Activated T-helper 1 cell treated with anti-CD3 and anti-CD28 coated beads, Interleukin-2, amount 50 U/mL, for 16 hours (primary cell): ENCODE results near the gene CACNA1C.

Experiments used
- DNase-seq, 2 donors: peaks; one replicate each; pipeline ENCODE4 v3.0.0-alpha.2; 2020; ENCODE audit warnings: low read depth in 1 of 2, low spot score in 1 of 2

The CACNA1C gene

DNA sequence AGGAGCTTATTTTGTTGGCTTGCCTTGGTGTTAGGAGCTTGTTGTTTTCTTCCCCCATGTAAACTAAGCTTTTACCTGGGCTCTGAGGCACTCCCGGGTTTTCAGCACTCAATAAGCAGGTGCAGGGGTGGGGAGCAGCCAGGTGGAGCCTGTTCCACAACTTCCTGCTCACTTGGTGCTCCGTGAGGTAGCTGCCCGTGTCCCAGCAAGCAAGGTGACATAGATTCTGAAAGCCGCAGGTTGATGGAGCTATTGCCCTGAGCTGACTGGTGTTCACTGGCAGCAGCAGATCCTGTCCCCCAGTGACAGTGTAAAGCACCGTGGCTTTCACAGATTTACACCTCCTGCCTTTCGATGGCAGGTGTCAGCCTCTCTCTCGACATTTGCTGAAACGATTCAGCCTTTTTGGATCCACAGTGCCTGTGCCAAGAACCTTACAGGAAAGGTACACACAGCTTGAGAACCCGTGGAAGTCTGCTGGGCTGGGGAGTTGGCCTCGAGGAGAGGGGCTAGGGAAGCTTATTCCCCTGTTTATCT, 446.2 kb downstream of the CACNA1C start:
- DNase-seq = no peak

DNA sequence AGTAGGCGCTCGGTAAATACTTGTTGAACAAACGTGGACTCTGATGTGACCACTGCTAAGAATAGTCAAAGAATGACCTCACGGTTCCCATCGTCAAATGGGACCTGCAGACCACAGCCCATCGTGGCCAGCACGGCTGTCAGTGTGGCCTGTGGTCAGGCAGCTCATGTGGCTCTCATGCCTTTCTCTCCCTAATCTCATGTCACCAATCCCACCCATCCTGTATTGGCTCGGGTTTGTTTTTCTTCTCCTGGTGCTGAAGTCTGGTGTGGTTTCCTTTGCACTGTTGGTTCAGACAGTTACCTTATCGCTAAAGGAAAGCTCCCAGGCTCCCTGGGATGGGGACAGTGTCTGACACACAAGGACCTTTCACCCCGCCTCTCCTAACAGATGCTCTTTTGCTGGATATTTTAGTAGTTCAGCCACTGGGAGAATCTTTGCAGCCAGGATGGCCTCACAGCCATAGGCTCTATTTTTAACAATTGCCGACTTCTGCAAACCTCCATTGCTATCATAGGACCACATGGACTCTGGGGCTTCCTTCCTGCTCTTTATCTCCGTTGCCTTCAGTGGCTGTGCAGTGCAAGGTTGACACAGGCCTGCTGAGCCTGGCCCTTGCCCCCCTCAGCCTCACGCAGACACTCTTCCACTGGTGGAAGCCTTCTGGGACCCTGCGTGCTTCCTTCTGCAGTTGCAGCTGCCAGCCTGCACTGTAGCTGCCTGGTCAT, 448.8 kb downstream of the CACNA1C start:
- DNase-seq = no peak

DNA sequence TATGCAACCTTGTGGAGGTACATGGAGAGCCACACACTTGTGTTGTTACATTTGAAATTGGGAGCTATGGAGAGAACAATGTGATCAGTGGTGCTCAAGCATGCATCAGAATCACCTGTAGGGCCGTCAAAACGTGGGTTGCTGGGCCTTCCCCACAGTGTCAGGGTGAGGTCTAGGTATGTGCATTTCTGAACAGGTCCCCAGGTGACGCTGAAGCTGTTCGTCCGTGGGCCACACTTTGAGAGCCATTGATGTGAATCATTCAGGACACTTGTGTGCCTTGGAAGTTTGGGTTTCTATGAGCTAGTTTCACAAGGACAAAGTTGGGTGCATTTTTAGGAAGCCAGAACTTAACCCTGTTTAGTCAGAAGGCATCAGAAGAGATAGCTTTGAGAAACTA, 450.2 kb downstream of the CACNA1C start:
- DNase-seq = no peak

DNA sequence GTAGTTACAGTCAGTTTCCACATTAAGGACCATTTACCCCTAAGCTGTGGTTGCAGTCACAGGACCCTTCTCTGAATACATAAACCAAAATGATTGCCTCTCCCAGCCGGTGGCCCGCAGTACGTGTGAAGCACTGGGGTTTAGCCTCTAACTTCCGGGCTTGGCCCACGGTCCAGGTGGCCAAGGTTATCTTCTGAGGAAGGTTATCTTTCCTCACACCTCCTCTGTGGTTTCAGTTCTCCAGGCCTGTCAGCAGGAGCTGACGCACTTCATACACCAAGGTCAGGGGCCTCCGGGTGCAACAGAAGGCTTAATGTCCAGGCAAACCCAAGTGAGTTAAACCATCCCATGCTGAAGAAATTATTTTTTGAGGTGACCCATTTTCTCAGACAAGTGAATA, 451.0 kb downstream of the CACNA1C start:
- no peak for DNase-seq

DNA sequence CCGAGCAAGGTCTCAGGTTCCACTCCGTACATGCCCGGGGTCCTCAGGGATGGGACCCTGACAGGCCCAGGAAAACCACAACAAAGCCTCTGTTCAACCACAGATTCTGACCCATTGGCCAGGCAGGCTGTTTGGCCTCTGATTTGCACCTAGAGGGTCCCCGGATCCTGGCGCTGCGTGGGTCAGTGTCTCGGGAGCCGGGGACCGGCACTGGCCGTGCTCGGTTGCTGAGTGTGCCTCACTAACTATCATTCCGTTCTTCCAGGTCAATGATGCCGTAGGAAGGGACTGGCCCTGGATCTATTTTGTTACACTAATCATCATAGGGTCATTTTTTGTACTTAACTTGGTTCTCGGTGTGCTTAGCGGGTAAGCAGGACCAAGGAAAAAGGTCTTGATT, 451.8 kb downstream of the CACNA1C start:
- no peak for DNase-seq

DNA sequence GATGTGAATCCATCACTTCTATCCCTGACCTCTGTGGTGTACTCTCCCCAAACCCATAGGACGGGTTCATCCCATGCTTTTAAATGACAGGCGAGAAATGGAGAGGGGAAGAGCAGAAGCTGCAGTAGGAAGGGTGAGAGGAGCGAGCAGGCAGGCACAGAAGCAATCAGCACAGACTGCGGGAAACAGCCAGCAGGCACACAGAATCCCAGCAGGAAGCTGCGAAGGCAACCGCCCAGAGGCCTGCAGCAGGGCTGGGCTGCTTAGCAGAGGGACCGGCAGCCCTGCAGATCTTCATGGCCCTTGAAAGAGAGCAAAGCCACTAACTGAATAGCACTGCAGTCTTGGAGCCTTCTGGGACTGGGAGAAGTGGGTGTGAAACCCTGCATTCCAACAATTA, 455.0 kb downstream of the CACNA1C start:
- no peak for DNase-seq

DNA sequence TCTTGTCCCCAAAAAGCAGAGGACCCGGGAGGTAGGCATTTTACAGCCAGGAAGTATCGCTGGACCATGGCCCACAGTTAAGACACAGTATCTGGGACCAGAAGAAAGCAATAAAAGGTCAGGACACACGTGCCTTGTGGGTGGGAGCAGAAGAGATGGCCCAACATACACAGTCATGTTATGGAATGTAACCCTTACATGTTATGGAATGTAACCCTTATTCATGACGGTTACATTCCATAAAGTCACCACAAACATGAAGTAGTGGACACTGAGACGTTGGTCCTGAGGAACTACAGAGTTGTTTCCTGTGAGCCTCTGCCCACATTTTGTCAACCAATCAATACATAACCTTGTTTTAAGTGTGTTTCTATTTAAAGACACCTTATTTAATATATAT, 456.4 kb downstream of the CACNA1C start:
- DNase-seq = no peak

DNA sequence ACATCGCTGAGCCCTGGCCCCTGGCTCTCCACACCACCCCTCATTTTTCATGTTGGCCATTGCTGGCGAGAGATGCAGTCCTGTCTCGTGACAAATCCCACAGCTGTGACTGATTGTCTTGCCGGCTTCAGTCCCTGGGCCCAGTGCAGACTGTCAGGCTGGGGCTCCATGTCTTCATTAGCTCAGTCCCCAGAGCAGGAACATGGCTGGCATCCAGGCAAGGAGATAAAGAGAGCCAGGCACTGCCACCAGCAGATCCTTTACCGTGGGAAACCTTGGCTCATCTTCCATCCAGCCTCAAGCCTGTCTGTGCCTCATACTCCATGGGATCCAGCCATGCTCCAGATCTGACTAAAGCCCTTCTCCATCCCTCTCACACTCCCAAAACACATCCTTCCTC, 457.3 kb downstream of the CACNA1C start:
- no peak for DNase-seq

DNA sequence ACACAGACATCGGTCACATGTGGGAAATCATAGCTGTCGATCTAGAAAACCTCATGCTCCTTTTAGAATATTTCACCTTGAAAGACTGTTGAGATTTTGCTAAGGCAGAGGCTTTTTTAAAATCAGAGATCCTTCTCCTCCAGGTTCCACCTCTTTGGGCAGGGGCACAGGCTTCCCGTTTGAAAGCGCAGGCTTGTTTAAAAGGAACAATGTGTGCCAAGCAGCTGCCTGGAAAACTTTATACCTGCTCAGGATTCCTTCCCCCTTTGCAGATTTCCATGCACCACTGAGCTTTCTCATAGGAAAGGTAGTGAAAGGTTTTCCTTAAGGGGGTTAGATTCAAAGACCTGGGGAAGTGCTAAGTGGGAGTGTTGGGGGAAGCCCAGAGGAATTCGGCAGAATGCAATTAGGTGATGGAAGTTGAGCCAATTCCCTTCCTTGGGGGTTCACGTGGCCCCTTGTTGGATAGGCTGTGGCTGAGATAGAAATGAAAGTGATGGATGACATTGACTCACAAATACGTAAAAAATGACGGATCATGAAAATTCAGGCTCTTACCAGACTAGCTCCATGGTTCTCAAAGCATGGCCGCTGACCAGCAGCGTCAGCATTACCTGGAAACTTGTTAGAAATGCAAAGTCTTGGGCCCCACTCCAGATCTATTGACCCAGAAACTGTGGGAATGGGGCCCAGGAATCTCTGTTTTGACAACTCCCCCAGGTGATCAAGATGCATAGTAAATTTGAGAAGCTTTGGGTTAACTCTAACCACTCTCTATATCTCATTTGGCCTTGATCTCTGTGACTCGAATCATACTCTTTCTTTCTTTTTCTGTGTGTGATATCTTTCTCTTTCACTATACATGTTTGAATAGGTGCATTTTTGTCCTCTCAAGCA, 460.6 kb downstream of the CACNA1C start:
- DNase-seq = no peak

DNA sequence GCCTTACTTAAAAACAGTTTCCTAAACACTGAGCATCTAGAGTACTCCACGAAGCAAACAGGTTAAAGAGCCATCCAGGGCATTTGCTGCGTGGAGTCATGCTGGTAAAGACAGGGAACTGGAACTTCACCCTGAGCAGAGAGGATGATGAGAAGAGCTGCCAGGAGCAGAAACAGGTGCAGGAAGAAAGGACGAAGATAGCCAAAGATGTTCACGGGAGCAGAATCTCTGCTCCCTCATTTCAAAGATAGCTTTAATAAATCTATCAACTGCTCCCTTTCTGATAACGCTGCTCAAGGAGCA, 461.2 kb downstream of the CACNA1C start:
- no peak for DNase-seq

DNA sequence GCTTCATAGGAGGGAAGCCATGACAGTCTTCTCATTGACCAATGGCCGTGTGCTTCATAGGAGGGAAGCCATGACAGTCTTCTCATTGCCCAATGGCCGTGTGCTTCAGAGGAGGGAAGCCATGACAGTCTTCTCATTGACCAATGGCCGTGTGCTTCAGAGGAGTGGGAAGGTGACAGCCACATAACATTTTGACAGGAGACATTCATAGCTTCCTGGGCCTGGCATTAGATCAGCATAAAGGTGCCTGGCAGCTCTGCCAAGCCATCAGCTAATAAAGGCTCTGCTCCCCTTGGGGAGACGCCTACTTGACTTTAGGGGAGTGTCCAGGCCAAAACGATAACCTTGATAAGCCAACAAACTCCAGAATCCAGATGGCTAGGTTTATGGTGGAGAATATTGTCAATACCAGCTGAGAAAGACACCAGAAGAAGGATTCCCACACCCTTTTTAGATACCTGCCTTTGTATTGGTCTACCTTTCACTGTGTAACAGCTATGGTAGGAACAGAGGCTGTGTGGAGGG, 468.0 kb downstream of the CACNA1C start:
- no peak for DNase-seq

DNA sequence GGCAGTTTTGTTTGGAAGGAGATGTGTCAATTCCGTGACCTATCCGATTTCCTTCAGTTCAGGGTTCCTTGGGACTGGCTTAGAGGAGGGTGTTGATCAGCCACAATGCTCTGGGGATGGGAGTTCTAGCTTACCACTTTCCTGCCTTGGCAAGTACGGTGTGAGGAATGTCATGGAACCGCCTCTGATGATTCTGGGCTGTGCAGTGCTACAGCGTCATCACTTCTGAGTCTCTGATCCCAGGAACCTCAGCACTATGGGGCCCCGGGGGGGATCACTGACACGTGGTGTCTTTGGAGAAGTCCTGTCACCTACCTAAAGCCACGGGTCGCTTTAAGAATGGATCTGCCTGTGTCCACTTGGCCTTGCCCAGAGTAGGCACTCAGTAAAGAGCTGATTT, 470.5 kb downstream of the CACNA1C start:
- no peak for DNase-seq

DNA sequence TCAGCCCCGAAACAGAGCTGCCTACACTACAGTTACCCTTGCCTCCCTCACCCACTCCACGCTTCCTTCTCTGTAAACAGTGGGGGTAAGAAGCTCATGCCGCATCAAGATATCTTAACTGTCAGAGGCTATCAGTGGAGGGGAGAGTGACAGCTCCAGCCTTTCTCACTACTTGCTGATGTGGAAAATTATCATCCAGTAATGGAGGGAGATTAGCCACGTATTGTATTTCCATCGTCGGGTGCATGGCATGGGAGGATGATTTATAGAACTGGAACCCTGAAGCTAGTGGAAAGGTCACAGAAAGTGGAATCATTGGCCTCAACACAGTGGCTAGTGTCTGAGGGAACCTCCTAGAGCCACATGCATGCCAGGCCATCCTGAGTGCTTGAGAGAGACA, 471.1 kb downstream of the CACNA1C start:
- DNase-seq = no peak

DNA sequence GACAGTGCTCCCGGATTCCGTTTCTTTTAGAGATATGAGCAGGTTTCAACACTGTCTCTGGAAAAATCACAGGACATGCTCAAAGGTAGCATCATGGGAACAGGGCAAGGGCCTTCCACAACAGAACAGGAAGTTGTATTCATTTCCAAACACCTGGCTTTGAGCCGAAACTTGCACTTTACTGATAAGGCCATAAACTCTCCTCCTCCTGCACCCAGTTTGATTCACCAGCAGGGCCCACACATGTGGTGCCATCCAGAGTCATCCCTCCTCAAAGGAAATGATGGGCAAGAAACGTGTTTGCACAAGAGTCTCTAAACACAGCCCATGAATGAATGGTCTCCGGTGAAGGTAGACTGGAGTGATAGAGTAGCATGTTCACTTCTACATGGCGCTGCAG, 473.6 kb downstream of the CACNA1C start:
- no peak for DNase-seq

DNA sequence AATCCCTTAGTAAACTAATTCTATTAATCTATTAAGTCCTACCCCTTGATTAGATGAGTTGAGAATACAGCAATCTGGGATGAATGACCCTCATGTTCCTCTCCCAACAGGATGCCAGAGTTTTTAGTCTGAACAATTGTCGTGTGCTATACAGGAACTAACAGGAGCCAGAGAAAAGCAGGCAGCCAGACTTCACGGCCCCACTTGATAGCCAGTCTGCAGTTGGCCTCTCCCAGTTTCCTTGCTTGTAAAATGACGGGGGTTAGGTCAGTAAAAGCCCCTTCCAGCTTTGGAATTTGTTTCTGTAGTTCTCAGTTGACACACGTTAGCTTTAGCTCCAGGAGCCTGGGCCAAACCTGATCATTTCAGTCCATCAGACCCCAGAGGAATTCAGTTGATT, 475.2 kb downstream of the CACNA1C start:
- DNase-seq = no peak

DNA sequence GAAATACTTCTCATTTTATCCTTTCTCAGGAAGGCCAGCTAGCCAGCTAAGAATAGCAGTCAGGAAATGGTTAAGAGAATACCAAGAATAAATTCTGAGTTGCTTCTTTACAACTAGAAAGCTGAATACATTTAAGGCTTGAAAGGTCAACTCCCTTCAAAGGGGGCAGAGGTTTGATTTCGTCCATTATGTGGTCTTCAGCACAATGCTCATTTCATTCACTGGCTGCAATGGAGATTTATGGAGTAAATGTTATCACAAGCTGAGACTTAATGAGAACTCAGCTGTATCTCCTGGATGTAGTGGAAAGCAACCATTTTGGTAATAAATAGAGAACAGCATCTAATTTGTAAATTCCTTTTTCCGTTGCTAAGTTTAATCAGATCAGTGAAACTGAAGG, 477.0 kb downstream of the CACNA1C start:
- no peak for DNase-seq

DNA sequence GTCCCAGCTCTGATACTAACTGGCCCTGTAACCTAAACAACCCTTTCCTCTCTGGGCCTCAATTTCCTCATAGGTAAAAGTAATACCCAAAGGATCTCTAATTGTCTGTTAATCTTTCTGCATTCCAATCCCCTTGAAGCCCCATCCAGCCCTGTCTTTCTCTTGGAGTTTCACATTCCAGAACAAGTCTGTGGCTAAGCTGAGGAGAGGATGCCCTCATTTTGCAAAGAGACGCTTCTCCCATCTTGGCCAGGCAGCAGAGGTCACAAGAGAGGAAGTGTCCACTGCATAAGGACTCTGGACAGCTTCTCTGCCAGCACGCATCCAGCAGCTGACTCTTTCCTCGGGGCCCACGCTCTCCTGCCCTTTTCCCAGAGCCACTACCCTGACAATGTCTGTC, 478.6 kb downstream of the CACNA1C start:
- DNase-seq = no peak

DNA sequence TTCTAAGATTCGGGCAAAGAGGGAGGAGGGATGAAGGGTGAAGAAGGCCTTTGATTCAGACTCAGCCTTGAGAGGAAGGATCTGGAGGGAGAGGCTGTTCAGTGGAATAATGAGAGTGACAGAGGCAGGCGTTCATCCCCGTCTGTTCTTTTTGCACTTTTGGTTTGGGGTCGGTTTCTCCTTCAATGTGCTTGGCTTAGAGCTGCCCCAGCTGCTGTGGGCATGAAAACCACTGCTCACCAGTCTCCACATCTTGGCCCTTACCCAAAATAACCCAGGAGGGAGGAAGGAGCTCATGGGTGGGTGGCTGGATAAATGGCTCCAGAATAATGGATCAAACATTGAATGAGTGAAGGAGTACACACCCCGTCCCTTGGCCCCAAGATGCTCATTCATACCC, 480.2 kb downstream of the CACNA1C start:
- no peak for DNase-seq

DNA sequence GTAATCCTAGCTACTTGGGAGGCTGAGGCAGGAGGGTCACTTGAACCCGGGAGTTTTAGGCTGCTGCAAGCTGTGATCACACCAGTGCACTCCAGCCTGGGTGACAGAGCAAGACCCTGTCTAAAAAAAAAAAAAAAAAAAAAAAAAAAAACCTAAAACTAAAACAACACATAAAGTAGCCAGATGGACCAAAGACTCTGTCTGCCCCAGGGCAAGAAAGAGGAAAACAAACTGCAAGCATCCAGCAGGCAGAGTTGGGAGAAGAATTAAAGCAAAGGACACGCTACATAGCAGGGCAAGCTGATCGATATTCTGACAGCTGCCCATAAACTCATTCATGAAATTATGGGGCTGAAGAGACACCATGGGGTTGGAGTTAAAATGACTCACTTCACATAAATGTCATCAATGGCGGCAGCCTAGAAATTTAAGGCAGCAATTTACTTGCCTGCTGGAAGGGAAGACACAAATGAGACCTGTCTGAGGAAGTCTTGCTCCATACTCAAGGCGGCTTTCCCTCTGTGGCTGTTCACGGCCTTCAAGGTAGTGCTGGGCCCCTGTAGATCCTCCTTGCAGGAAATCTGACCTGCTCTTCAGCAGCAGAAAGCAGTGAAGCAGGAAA, 482.9 kb downstream of the CACNA1C start:
- DNase-seq = no peak

DNA sequence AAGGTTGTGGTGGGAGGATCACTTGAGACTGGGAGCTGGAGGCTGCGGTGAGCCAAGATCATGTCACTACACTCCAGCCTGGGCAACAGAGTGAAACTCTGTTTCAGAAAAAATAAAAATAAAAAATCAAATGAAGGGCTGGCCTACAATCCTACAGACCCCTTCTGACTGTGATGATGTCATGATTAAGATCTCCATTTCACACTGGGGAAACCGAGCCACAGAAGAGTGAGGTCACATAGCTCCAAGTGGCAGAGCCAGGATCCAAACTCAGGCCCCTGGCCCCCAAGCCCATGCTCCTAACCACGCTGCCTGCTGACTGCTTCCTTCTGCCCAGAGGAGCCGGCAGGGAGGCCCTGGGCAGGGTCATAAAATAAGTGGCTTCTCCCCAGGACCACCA, 483.9 kb downstream of the CACNA1C start:
- no peak for DNase-seq

DNA sequence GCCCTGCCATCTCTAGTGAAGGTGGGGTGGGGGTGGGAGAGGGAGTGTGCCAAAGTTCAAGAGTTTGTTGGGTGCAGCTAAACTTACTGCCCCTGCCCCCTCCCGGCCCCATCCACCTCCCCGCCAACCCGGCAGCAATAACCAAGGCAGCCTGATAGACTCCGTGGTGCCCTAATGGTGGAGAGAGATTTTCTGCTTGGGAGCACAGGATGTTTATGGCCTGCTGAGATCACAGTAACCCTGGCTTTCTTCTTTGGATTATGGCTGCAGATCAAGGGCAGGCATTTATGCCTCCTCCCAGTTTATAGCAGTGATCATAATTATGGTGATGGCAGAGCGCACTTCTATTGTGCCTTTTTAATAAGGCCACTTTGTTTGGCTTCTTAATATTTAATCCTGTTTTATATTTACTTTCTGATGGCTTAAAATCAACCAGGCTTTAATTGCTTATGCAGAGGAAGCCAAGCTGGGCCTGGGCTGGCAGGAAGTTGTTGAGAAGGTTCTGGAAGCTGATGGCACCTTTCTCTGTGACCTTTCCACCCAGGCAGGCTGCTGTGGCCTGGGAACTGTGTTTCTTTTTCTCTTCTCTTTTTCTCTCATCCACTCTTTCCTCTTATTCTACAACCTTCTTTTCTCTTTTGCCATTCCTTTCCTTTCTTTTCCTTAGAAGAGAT, 485.2 kb downstream of the CACNA1C start:
- DNase-seq = no peak
